K562 (cell line): ENCODE measurements around the gene UBE2M. TPM values are rescaled to one million over a fixed set of nuclear protein-coding genes. Genes with fewer than 3 reads are reported as not detected.

Experiments
- BMI1 ChIP-seq: fragments of 150-350 bp; IDR thresholded peaks from 2 replicates; pipeline ENCODE4 v1.6.1; 2014; ENCODE audit warnings: low read length
- ETS1 ChIP-seq: conservative IDR thresholded peaks from 2 replicates; pipeline ENCODE4 v1.6.1; 2011; ENCODE audit warnings: low read depth, mild to moderate bottlenecking, low read length; ENCODE audit not compliant: control insufficient read depth
- MTA3 ChIP-seq: fragments of 450-650 bp; formaldehyde crosslinking; IDR thresholded peaks from 2 replicates; pipeline ENCODE4 v1.6.1; 2017; ENCODE audit warnings: mild to moderate bottlenecking, borderline replicate concordance
- PHB ChIP-seq: fragments of 250-450 bp; sonication (Bioruptor Pico); IDR thresholded peaks from 2 replicates; pipeline ENCODE4 v1.5.0; 2021
- SIN3A ChIP-seq, 2 experiments: fragments of 150-350 bp in 1 of 2; IDR thresholded peaks; 2 replicates each; pipeline ENCODE4 v1.6.1; 2011 to 2016; ENCODE audit warnings: borderline replicate concordance in 2 of 2, low read depth in 2 of 2, low read length in 2 of 2, mild to moderate bottlenecking in 2 of 2, moderate library complexity in 2 of 2; ENCODE audit not compliant: control insufficient read depth in 1 of 2
- ZBTB49 ChIP-seq: sonication (generic); formaldehyde crosslinking; IDR thresholded peaks from 2 replicates; pipeline ENCODE4 v1.8.0; 2022; ENCODE audit warnings: missing genetic modification reagents, mild to moderate bottlenecking, borderline replicate concordance
- ZBTB7A ChIP-seq: IDR thresholded peaks from 2 replicates; pipeline ENCODE4 v1.6.1; 2011; ENCODE audit warnings: low read depth, mild to moderate bottlenecking, low read length, moderate library complexity, borderline replicate concordance; ENCODE audit not compliant: control insufficient read depth
- ZNF407 ChIP-seq: fragments of 450-650 bp; IDR thresholded peaks from 2 replicates; pipeline ENCODE4 v1.6.1; 2016; ENCODE audit warnings: low read depth
- polyA plus RNA-seq, 8 experiments: library from polyadenylated mRNA; depleted of rRNA in 4 of 8; stranded (reverse) in 5 of 8; unstranded in 3 of 8; fragments of >200 nt; fragmentation: Nextera tagmentation in 2 of 8; fragmentation: Illumina TruSeq in 1 of 8; extraction: Ambion mirVana in 2 of 8; extraction: Trizol in 1 of 8; gene quantifications; 2 replicates each; pipeline versions ENCODE4 v1.2.1 to v1.2.3, GENCODE V29; 2011 to 2014; ENCODE audit warnings: inconsistent platforms in 1 of 8, missing spikeins in 1 of 8
- total RNA-seq, 7 experiments: library from RNA; depleted of rRNA in 6 of 7; stranded (reverse); fragments of >200 nt in 6 of 7; fragmentation: Illumina TruSeq in 2 of 7; extraction: Trizol in 2 of 7; gene quantifications; 2 replicates each; pipeline versions ENCODE4 v1.2.1 to v1.2.3, GENCODE V29; 2011 to 2021; ENCODE audit warnings: low replicate concordance in 1 of 7

The UBE2M gene
- total and polyA plus RNA-seq, 9 of the 15 experiments (the other 6 are each of a cell fraction or from before 2014, with no cell fraction given): 0.92 to 163 (median 85.7) TPM

- TF ChIP-seq ZNF407 (no peak), BMI1 (no peak), ETS1 (no peak), MTA3 (no peak), ZBTB49 (CRISPR knock-in tag) (0 out of 2 replicates have a peak, but pooled peaks have one; percentile 38), SIN3A (IDR thresholded peaks at IDR 0.05; ENCODE audit: borderline replicate concordance in 2 of 2, control insufficient read depth in 1 of 2, low read depth in 2 of 2, low read length in 2 of 2) (no peak), PHB (CRISPR knock-in tag) (no peak), ZBTB7A (peak; percentile 93; the same call in 1 of the 2 replicates)
These were observed 39.4 kb downstream of the UBE2M start (continued) for GRCh38 chr19:58519087-58519354.
